Mesothelial cell of epicardium (in vitro differentiated cells): ENCODE results near the gene ACO1. TPM values are rescaled to one million over a fixed set of nuclear protein-coding genes. Genes with fewer than 3 reads are reported as not detected.

ENCODE experiments used
- DNase-seq, 2 experiments: peaks; one replicate each; pipeline ENCODE4 v3.0.0; 2021; ENCODE audit warnings: low spot score in 2 of 2; ENCODE audit not compliant: unreplicated experiment in 2 of 2
- H3K27ac Mint-ChIP-seq: 2 replicates; pipeline ENCODE4 v1.8.0; 2021; ENCODE audit warnings: mixed read lengths
- H3K27me3 Mint-ChIP-seq: 2 replicates; pipeline ENCODE4 v1.8.0; 2021; ENCODE audit warnings: low read depth, mixed read lengths
- H3K36me3 Mint-ChIP-seq: 2 replicates; pipeline ENCODE4 v1.8.0; 2021; ENCODE audit warnings: mixed read lengths
- H3K4me1 Mint-ChIP-seq: 2 replicates; pipeline ENCODE4 v1.8.0; 2021; ENCODE audit warnings: mixed read lengths
- H3K4me3 Mint-ChIP-seq: 2 replicates; pipeline ENCODE4 v1.8.0; 2021; ENCODE audit warnings: mild to moderate bottlenecking, moderate library complexity, mixed read lengths
- H3K9me3 Mint-ChIP-seq: 2 replicates; pipeline ENCODE4 v1.8.0; 2021; ENCODE audit warnings: mixed read lengths
- CTCF ChIP-seq: fragments of 200-600 bp; sonication (generic); IDR thresholded peaks from one replicate; pipeline ENCODE4 v1.5.0; 2021; ENCODE audit warnings: antibody characterized with exemption; ENCODE audit not compliant: unreplicated experiment
- total RNA-seq: library from RNA; stranded (reverse); gene quantifications from 3 replicates; pipeline ENCODE4 v1.2.1, GENCODE V29; 2021

The ACO1 gene
- total RNA-seq, 1 donor from 2014 or later = 24.6 TPM

GRCh38 chr9:32359452-32359851, 25.0 kb upstream of the ACO1 start:
- H3K9me3 Mint-ChIP-seq = no peaks in the 10 kb centered on the region
- no peak for DNase-seq
- no peaks in the 10 kb centered on the region for H3K36me3 Mint-ChIP-seq
- no peaks in the 10 kb centered on the region for H3K4me1 Mint-ChIP-seq
- no peak overlapping the region for H3K4me3 Mint-ChIP-seq
- no peak overlapping the region for H3K27ac Mint-ChIP-seq
- no peak for TF ChIP-seq CTCF
- peaks cover 21% of the 10 kb centered on the region for H3K27me3 Mint-ChIP-seq

GRCh38 chr9:32360983-32361673, 23.3 kb upstream of the ACO1 start:
- no peak overlapping the region for H3K4me3 Mint-ChIP-seq
- no peaks in the 10 kb centered on the region for H3K4me1 Mint-ChIP-seq
- H3K9me3 Mint-ChIP-seq = peaks cover 4% of the 10 kb centered on the region
- H3K36me3 Mint-ChIP-seq = no peaks in the 10 kb centered on the region
- no peak for TF ChIP-seq CTCF
- DNase-seq = no peak
- H3K27me3 Mint-ChIP-seq = peaks cover 19% of the 10 kb centered on the region
- H3K27ac Mint-ChIP-seq = no peak overlapping the region

- Mint-ChIP-seq H3K9me3 (peaks cover 8% of the 10 kb centered on the region), H3K4me3 (no peak overlapping the region), H3K27ac (no peak overlapping the region), H3K27me3 (no peaks in the 10 kb centered on the region), H3K4me1 (no peaks in the 10 kb centered on the region), H3K36me3 (no peaks in the 10 kb centered on the region)
- DNase-seq = no peak
- TF ChIP-seq CTCF = no peak
Measured at GRCh38 chr9:32371279-32371678, 13.2 kb upstream of the ACO1 start.

GRCh38 chr9:32371679-32372078, 12.8 kb upstream of the ACO1 start:
- Mint-ChIP-seq H3K4me1 (no peaks in the 10 kb centered on the region), H3K9me3 (peaks cover 8% of the 10 kb centered on the region), H3K27me3 (peaks cover 3% of the 10 kb centered on the region), H3K36me3 (no peaks in the 10 kb centered on the region), H3K4me3 (no peak overlapping the region), H3K27ac (no peak overlapping the region)
- TF ChIP-seq CTCF = no peak
- no peak for DNase-seq

GRCh38 chr9:32376285-32376684, 8.2 kb upstream of the ACO1 start:
- DNase-seq = no peak
- TF ChIP-seq CTCF = no peak
- Mint-ChIP-seq H3K36me3 (no peaks in the 10 kb centered on the region), H3K4me3 (no peak overlapping the region), H3K27me3 (peaks cover 24% of the 10 kb centered on the region), H3K27ac (no peak overlapping the region), H3K9me3 (no peaks in the 10 kb centered on the region), H3K4me1 (peaks cover 5% of the 10 kb centered on the region)
